Small intestine (tissue), 7 donors: ENCODE data around the gene SAMD11. TPM values are rescaled to one million over a fixed set of nuclear protein-coding genes. Genes with fewer than 3 reads are reported as not detected.
A peak's percentile ranks its signal among the peaks of the same experiment; 100 is the strongest.

ENCODE experiments used
- DNase-seq, 2 donors: peaks; one replicate each; pipeline versions ENCODE4 v3.0.0 to v3.0.0-alpha.2; 2013
- FAIRE-seq: peaks from 2 replicates; lab custom pipeline; 2012; peaks lifted over from hg19 to GRCh38; lab: Jason Lieb, UNC
- H3K27ac ChIP-seq, 3 donors: one replicate each; pipeline ENCODE4 v1.5.1; 2013; ENCODE audit warnings: low read length in 2 of 3, mild to moderate bottlenecking in 2 of 3, control low read depth in 1 of 3, inconsistent platforms in 1 of 3, low read depth in 1 of 3, moderate library complexity in 1 of 3
- H3K27me3 ChIP-seq, 3 donors: one replicate each; pipeline ENCODE4 v1.6.1; 2013; ENCODE audit warnings: low read length in 3 of 3, inconsistent platforms in 1 of 3; ENCODE audit not compliant: control insufficient read depth in 3 of 3, insufficient read depth in 3 of 3
- H3K36me3 ChIP-seq, 3 donors: one replicate each; pipeline ENCODE4 v1.6.1; 2013; ENCODE audit warnings: low read length in 3 of 3, inconsistent platforms in 1 of 3, low read depth in 1 of 3, mild to moderate bottlenecking in 1 of 3, moderate library complexity in 1 of 3; ENCODE audit not compliant: control insufficient read depth in 3 of 3, insufficient read depth in 2 of 3
- H3K4me1 ChIP-seq, 3 donors: one replicate each; pipeline ENCODE4 v1.6.1; 2013; ENCODE audit warnings: low read length in 2 of 3, inconsistent platforms in 1 of 3, low read depth in 1 of 3, mild to moderate bottlenecking in 1 of 3, moderate library complexity in 1 of 3; ENCODE audit not compliant: control insufficient read depth in 3 of 3, insufficient read depth in 2 of 3
- H3K4me3 ChIP-seq, 3 donors: one replicate each; pipeline ENCODE4 v1.5.1; 2013; ENCODE audit warnings: low read length in 3 of 3, control low read depth in 1 of 3, inconsistent platforms in 1 of 3, low read depth in 1 of 3, mild to moderate bottlenecking in 1 of 3, moderate library complexity in 1 of 3
- H3K9me3 ChIP-seq, 2 donors: one replicate each; pipeline ENCODE4 v1.6.1; 2013; ENCODE audit warnings: low read depth in 1 of 2, low read length in 1 of 2; ENCODE audit not compliant: control insufficient read depth in 2 of 2, insufficient read depth in 1 of 2
- WGBS, 3 donors: extraction: QIAGEN DNeasy Blood & Tissue Kit; methylation state at CpG; one replicate each; pipeline ENCODE4 v1.1.7; 2013; 5-methylcytosine and 5-hydroxymethylcytosine counted together
- polyA plus RNA-seq, 4 donors: library from polyadenylated mRNA; stranded (reverse) in 3 of 4; unstranded in 1 of 4; fragments of 200-250 nt in 3 of 4; fragments of 120-200 nt in 1 of 4; gene quantifications; one replicate each; pipeline versions ENCODE4 v1.2.1 to v1.2.3, GENCODE V29; 2013
- donor health status: healthy with polysubstance abuse.
- donor health status: control.
- donor health status: control.
- donor health status: Bipolar disorder and iron deficiency.
- donor health status: healthy.

The SAMD11 gene
- polyA plus RNA-seq, 4 donors: 0.89 to 13.6 (median 6.8) TPM

DNA sequence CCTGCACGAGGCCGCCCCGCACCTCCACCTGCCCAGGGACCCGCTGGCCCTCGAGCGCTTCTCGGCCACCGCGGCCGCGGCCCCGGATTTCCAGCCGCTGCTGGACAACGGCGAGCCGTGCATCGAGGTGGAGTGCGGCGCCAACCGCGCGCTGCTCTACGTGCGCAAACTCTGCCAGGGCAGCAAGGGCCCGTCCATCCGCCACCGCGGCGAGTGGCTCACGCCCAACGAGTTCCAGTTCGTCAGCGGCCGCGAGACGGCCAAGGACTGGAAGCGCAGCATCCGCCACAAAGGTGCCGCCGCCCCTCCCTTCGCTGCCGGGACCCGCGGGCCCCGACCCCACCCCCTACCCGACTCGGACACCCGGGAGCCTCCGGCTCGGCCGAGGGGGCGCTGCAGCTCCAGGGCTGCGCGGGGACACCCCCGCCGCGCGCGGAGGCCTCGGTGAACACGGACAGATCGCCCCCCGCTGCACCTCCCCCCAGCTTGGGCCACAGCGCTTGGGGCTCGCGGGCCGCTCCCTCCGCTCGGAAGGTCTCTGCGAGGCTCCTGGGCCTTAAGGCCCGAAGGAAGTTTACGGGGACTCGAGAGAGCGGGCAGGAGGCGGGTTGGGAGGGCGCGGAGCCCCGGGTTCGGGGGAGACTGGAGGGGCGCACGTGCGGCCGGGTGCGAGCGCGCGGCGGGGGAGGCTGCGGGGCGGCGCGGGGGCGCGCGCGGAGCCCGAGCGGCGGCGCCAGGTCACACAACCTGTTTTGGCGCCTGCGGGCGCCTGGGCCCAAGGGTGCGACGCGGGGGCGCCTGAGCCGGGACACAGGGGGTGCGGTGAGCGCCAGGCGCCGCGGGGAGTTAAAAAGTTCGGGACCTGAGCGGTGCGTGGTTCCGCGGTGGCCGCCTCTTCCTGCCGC lies 1.2 kb downstream of the SAMD11 start:
- Histone ChIP-seq H3K27ac (no peak overlapping the region), H3K27me3 (peaks cover 18 to 84% (median 19%) of the 10 kb centered on the region in 3 donors), H3K9me3 (peaks cover 0 to 4% of the 10 kb centered on the region in 2 donors), H3K4me1 (peaks cover 0 to 32% (median 2%) of the 10 kb centered on the region in 3 donors), H3K36me3 (peaks cover 0 to 6% (median 0%) of the 10 kb centered on the region in 3 donors), H3K4me3 (peak overlapping the region in 2 of 3 donors; percentile 41 to 52)
- FAIRE-seq (no peak), DNase-seq (peak in 1 of 2 donors; percentile 60)
- whole genome bisulfite sequencing, 3 donors: 0 to 1% (median 1%) methylated on average over 75 to 120 of the region's 120 CpGs

DNA sequence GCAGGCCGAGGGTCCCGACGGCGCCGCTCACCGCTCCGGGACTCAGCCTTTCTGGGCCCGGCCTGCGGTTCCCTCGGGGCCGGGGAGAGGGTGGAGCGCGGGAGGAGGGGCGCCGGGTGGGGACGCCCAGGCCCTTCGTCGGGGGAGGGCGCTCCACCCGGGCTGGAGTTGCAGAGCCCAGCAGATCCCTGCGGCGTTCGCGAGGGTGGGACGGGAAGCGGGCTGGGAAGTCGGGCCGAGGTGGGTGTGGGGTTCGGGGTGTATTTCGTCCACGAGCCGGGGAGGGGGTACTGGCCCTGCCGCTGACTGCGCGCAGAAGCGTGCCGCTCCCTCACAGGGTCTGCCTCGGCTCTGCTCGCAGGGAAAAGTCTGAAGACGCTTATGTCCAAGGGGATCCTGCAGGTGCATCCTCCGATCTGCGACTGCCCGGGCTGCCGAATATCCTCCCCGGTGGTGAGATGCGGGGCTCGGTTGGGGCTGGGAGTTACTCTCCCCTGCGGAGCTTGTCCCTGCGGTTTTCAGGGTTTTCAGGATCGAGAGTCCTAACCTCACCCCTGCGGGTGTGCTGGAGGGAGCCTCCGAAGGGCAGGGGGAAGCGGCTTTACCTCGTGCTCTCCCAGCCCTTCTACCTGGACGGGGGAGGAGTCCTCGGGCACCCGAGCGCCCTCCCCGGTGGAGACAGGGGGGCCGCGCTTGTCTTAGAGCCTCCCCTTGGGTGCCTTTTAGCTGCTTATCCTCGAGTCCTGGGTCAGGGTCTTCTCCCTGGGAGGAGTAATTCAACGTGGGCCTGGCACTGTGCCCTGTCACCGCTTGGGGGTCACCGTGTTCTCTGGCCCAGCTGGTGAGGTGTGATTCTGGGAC lies 2.1 kb downstream of the SAMD11 start:
- 3 to 8% (median 3%) methylated on average over 45 to 65 of the region's 65 CpGs for WGBS, 3 donors
- FAIRE-seq (no peak), DNase-seq (no peak)
- Histone ChIP-seq H3K4me3 (peak overlapping the region in 2 of 3 donors; percentile 25 to 52), H3K27ac (no peak overlapping the region), H3K36me3 (peaks cover 0 to 11% (median 0%) of the 10 kb centered on the region in 3 donors), H3K4me1 (peaks cover 0 to 23% (median 2%) of the 10 kb centered on the region in 3 donors), H3K9me3 (peaks cover 0 to 4% of the 10 kb centered on the region in 2 donors), H3K27me3 (peaks cover 19 to 83% (median 19%) of the 10 kb centered on the region in 3 donors)

- peaks cover 13 to 84% (median 19%) of the 10 kb centered on the region in 3 donors for H3K27me3 ChIP-seq
- no peak overlapping the region for H3K27ac ChIP-seq
These were observed 3.5 kb downstream of the SAMD11 start for GRCh38 chr1:927234-927633.

GRCh38 chr1:927748-928147 lies 4.0 kb downstream of the SAMD11 start:
- FAIRE-seq (no peak), DNase-seq (no peak)
- Histone ChIP-seq H3K27ac (no peak overlapping the region), H3K4me1 (peaks cover 0 to 15% (median 2%) of the 10 kb centered on the region in 3 donors), H3K4me3 (no peak overlapping the region), H3K27me3 (peaks cover 13 to 84% (median 19%) of the 10 kb centered on the region in 3 donors), H3K36me3 (peaks cover 0 to 14% (median 0%) of the 10 kb centered on the region in 3 donors), H3K9me3 (peaks cover 0 to 4% of the 10 kb centered on the region in 2 donors)
- 26 to 65% (median 30%) methylated on average over 10 of the region's 10 CpGs for WGBS, 3 donors

More at GRCh38 chr1:927234-927633, 3.5 kb downstream of the SAMD11 start:
- DNase-seq (no peak), FAIRE-seq (no peak)
- peaks cover 0 to 17% (median 2%) of the 10 kb centered on the region in 3 donors for H3K4me1 ChIP-seq
- H3K36me3 ChIP-seq: peaks cover 0 to 15% (median 0%) of the 10 kb centered on the region in 3 donors
- peaks cover 0 to 4% of the 10 kb centered on the region in 2 donors for H3K9me3 ChIP-seq
- WGBS, 3 donors: 29 to 67% (median 55%) methylated on average over 6 to 9 of the region's 9 CpGs
- H3K4me3 ChIP-seq: no peak overlapping the region

DNA sequence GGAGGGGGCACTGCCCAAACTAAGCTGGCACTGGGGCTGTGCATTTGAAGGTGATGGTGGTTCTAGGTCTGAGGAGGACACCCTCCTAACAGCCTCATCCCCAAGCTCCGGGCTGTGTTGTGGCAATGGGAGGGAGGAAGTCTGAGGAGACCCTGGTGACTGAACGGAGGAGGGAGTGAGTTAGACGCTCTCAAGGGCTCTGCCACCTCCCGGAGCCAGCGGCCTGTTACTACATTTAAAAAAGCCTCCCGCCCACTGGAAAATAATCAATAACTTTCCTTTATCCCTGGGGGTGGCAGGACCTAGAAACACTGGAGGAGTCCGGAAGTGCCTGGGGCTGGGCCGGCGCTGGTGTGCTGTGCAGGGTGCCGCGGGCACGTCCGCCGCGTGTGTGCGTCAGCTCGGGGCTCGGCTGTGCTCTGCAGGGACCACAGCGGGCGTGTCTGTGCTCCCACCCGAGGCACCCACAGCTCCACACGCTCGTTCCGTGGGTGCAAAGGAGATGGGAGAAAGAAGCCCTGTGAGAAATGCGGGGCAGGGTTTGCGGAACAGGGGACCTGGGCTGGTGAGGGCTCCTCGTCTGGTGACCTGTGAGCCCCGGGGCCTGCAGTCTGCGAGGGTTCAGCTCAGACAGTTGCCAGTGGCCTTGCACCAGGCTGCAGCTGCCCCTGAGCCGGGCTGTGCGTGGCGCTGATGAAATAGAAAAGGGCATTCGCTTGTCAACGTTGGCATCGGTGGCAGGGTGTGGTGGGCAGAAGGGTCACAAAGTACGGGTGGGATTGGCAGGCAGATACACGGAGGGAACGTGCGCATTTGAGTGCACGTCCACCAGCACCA lies 5.3 kb downstream of the SAMD11 start:
- FAIRE-seq (no peak), DNase-seq (no peak)
- H3K4me1 ChIP-seq: peaks cover 0 to 10% (median 0%) of the 10 kb centered on the region in 3 donors
- peaks cover 13 to 86% (median 20%) of the 10 kb centered on the region in 3 donors for H3K27me3 ChIP-seq
- peaks cover 0 to 4% of the 10 kb centered on the region in 2 donors for H3K9me3 ChIP-seq
- no peak overlapping the region for H3K4me3 ChIP-seq
- peaks cover 0 to 15% (median 0%) of the 10 kb centered on the region in 3 donors for H3K36me3 ChIP-seq
- no peak overlapping the region for H3K27ac ChIP-seq
- 29 to 70% (median 47%) methylated on average over 40 of the region's 40 CpGs for WGBS, 3 donors

- DNase-seq: no peak
- Histone ChIP-seq H3K9me3 (peaks cover 0 to 4% of the 10 kb centered on the region in 2 donors), H3K27me3 (peaks cover 5 to 83% (median 20%) of the 10 kb centered on the region in 3 donors), H3K4me3 (no peak overlapping the region), H3K27ac (no peak overlapping the region), H3K4me1 (peaks cover 0 to 12% (median 0%) of the 10 kb centered on the region in 3 donors), H3K36me3 (peaks cover 0 to 15% (median 0%) of the 10 kb centered on the region in 3 donors)
- no peak for FAIRE-seq
- WGBS, 3 donors: 60 to 85% (median 68%) methylated on average over 31 to 40 of the region's 40 CpGs
These were observed 6.2 kb downstream of the SAMD11 start for GRCh38 chr1:929712-930632.

DNA sequence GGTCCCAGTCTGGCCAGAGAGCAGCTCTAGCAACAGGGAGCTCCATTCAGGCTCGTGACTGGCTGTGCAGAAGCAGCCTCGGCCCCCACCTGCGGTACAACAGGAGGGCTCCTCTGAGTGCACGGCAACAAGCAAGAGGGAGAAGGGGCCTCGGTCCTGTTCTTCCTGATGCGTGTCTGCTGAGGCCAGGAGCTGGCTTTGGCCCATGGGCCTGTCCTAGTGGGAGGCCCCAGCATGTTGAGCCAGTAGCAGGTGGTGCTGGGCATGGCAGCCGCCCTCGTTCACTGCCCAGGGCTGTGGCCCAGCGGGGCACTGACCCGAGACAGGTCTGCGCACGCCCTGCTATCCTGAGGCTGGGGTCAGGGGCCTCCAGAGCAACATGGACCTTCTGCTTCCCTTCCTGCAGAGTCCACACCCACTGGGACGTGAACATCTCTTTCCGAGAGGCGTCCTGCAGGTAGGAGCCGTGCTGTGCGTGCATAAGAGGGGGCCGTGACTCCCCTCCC lies 7.0 kb downstream of the SAMD11 start:
- peaks cover 4 to 85% (median 26%) of the 10 kb centered on the region in 3 donors for H3K27me3 ChIP-seq
- WGBS, 3 donors: 49 to 72% (median 52%) methylated on average over 18 of the region's 18 CpGs
- H3K27ac ChIP-seq: no peak overlapping the region
- peaks cover 0 to 15% (median 0%) of the 10 kb centered on the region in 3 donors for H3K36me3 ChIP-seq
- peaks cover 0 to 4% of the 10 kb centered on the region in 2 donors for H3K9me3 ChIP-seq
- FAIRE-seq (no peak), DNase-seq (no peak)
- H3K4me3 ChIP-seq: no peak overlapping the region
- H3K4me1 ChIP-seq: peaks cover 0 to 17% (median 0%) of the 10 kb centered on the region in 3 donors
